Measurements from ENCODE around the gene CD164. TPM values are rescaled to one million over a fixed set of nuclear protein-coding genes. Genes with fewer than 3 reads are reported as not detected.
"Not testable (repeated sequence)": the region's sequence is repeated elsewhere in the genome, so short reads cannot be mapped to it uniquely, and the experiment has no call there.

The CD164 gene
- total RNA-seq, 1 experiment from 2014 or later = 84.7 TPM

DNA sequence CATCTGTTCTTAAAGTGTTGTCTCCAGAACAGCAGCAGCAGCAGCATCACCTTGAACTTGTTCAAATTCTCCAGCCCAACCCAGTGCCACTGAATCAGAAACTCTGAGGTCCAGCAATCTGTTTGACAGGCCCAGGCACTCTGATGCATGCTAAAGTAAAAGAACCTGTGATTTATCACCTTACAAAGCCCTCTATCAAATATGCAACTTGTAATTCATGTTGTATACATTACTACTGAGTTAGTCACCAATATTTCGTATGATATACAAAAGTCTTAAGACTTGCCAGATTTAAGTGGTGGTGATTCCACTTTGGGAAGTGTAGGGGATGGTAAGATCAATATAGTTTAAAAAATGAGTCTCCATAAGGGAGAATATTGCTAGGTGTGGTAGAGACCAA is 6.0 kb upstream of the CD164 start:
- Histone ChIP-seq H3K36me3 (replicated peaks; ENCODE audit: control insufficient read depth, insufficient read depth, low read length) (no peaks in the 10 kb centered on the region), H3K27me3 (ENCODE audit: control insufficient read depth, insufficient read depth, low read length) (no peaks in the 10 kb centered on the region), H3K4me3 (ENCODE audit: insufficient read depth, low read depth, low read length) (no peak overlapping the region)
- DNase-seq = no peak

DNA sequence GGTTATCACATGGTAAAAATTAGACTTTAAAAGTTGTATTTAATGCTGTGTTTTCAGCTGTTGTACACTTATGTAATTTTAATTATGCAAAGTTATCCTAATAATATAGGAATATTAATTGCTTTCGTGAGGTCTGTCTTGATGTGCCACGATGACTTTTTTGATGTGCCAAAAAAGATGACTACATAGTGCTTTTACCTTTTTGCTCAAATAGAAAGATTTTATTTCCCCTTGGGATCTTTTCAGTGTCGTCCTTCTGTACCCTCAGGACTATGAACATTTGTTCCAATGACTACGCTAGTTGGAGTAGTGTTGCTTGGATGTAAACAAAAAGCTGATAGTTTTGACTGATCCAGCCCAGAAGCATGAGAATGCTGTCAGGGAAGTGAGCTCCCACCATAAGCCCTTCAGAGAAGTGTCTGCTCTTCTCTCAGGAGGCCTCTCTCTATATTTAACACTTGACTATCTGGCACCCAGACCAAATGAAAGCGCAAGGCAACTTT is 1.2 kb upstream of the CD164 start:
- no peak for DNase-seq
- Histone ChIP-seq H3K27me3 (ENCODE audit: control insufficient read depth, insufficient read depth, low read length) (no peaks in the 10 kb centered on the region), H3K4me3 (ENCODE audit: insufficient read depth, low read depth, low read length) (peak overlapping the region; percentile 98), H3K36me3 (replicated peaks; ENCODE audit: control insufficient read depth, insufficient read depth, low read length) (no peaks in the 10 kb centered on the region; the same call in 1 of the 2 replicates)

DNA sequence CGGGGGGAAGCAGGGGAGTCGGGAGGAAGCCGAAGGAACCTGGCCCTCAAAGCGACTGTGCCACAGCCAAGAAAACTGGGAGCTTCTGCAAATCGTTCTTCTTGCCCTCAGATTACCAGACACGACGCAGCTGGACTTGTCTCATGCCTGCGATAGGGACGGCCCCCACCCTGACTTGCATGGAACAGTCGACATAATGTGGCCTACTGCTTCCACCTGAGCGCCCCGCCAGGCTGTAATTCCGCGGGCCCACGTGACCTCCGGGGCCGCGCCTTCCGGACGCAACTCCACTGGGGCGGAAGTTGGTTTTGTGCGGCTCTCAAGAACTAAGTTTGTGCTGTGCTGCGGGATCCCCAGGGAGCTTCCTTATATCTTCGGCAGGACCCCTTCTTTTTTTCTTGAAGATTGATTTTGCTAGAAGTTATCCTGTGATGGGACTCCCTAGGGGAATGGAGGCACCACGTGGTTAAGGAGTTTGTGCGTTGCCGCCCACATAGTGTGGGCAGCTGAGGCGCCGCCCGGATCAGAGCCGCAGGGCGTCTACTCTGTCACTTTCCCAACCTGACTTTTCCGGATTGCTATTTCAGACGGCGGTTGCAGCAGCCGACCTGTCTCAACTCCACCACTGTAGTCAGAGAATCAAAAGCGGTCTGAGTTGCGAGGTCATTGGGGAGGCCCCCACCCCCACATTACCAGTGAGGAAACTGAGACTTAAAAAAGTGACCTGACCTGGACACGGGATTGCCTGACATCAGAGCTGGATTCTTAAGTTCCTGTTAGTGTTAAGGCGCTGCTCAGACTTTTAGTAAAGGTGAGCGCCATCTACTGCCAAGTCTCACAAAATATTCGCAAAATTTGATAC is 540 bp upstream of the CD164 start:
- peak; percentile 91 for DNase-seq
- peaks cover under 1% of the 10 kb centered on the region; the same call in 1 of the 2 replicates for H3K36me3 ChIP-seq (replicated peaks; ENCODE audit: control insufficient read depth, insufficient read depth, low read length)
- peak overlapping the region; percentile 98 for H3K4me3 ChIP-seq (ENCODE audit: insufficient read depth, low read depth, low read length)
- H3K27me3 ChIP-seq (ENCODE audit: control insufficient read depth, insufficient read depth, low read length) = no peaks in the 10 kb centered on the region

DNA sequence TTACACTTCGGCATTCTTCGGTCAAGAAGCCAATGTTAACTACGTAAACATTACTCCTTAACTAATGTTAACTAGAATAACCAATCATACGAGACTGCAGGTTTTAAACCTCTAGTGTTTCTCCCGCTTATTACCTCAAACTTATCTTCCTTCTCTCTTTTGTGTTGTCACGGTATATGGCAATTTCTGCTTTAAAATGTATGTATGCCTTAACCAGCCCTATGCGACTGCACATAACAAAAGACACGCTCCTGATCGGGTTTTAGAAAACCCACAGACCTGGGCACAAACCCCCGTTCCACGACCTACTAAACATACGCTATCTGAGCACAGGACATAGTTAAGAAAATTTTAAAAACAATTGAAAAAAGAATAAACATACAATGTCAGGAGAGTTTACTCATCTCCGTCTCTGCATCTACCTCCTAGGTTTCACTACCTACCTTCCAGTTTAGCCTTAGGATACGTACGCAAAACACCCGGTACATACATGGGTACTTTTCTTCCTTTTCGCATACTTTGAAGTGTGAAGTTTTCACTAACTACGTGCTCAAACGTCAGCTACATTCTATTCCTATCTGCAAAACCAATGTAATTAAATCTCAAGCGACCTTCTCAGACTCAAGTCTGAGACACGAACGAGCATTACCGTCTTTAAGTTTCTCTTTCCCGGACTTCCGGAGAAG is 1.1 kb downstream of the CD164 start:
- peak; percentile 26 for DNase-seq
- no peaks in the 10 kb centered on the region for H3K27me3 ChIP-seq (ENCODE audit: control insufficient read depth, insufficient read depth, low read length)
- peak overlapping the region; percentile 98 for H3K4me3 ChIP-seq (ENCODE audit: insufficient read depth, low read depth, low read length)
- H3K36me3 ChIP-seq (replicated peaks; ENCODE audit: control insufficient read depth, insufficient read depth, low read length) = peaks cover 7% of the 10 kb centered on the region

DNA sequence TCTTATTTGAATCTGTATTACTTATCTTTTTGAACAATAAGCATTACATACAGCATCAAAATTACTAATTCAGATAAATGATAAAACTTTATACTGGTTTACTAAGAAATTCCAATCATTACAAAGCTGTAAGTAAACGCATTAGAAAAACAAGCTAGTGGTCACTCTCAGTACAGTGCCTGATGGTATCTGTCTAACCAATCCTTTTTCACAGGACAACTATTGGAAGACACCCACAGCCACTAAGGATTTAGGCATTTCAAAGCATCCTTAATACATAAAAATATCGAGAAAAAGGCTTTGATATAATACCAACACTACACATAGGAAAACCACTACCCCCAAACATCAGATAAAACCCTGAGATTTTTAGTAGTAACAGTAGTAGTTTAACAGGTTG is 2.6 kb downstream of the CD164 start:
- Histone ChIP-seq H3K27me3 (ENCODE audit: control insufficient read depth, insufficient read depth, low read length) (no peaks in the 10 kb centered on the region), H3K36me3 (replicated peaks; ENCODE audit: control insufficient read depth, insufficient read depth, low read length) (peaks cover 12% of the 10 kb centered on the region), H3K4me3 (ENCODE audit: insufficient read depth, low read depth, low read length) (no peak overlapping the region)
- no peak for DNase-seq

DNA sequence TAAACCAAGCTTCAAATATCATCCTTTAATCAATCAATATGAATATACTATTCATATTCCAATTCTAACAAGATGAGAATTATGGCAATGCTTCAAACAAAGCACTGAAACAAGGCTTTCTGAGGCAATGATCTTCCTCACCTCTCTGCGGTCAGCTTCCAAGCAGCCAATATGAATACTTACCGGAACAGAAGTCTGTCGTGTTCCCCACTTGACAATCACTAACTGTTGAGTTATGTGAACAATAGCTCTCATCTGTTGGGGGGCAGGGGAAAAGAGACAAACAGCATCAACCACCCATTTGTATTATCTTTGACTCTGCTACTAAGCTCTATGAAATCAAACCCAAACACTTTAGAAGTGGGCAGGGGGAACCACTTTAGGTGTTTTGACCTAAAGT is 4.5 kb downstream of the CD164 start:
- no peak for DNase-seq
- Histone ChIP-seq H3K27me3 (ENCODE audit: control insufficient read depth, insufficient read depth, low read length) (no peaks in the 10 kb centered on the region), H3K36me3 (replicated peaks; ENCODE audit: control insufficient read depth, insufficient read depth, low read length) (peaks cover 26% of the 10 kb centered on the region), H3K4me3 (ENCODE audit: insufficient read depth, low read depth, low read length) (no peak overlapping the region)

DNA sequence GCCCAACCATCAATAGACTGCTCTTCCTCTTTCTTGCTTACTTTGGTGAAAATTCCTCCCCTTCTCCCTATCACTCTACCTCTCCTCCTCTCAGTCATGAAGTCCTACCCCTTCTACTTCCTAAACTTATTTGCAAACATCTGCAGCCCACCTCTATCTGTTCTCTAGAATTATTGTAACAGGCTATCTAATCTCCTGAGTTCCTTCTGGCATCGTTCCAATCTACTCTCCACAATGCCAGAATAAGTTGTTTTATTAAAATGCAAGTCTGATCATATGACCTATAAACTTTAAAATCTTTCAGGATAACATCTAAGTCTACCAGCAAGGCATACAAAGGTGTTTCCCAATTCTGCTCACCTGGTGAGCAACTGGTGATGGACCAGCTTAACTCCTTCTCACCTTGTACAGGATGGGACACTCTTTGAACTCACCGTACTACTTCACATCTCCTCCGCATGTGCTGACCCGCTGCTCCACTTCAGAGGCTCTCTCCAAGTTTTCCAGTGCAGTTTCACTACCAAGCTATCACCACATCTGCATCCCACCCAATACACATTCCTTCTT is 7.9 kb downstream of the CD164 start:
- Histone ChIP-seq H3K4me3 (ENCODE audit: insufficient read depth, low read depth, low read length) (no peak overlapping the region), H3K36me3 (replicated peaks; ENCODE audit: control insufficient read depth, insufficient read depth, low read length) (peaks cover 28% of the 10 kb centered on the region), H3K27me3 (ENCODE audit: control insufficient read depth, insufficient read depth, low read length) (no peaks in the 10 kb centered on the region)
- no peak for DNase-seq

DNA sequence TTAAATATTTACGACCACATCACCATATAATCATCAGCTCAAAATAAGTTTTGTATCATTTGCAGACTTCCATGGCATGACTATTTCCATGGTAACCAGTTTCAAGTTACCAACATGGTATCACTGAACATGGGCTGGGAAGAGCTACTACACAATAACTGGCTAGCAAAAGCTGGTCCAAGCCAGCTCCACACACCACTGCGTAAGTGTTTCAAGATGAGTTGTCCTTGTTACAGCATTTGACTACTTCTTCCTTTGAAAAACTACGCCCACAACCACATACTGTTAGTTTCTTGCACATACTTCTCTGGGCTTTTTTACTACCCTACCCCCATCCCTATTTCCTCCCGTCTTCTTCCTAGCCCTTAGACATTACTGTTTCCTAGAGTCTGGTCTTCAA is 8.5 kb downstream of the CD164 start:
- H3K36me3 ChIP-seq (replicated peaks; ENCODE audit: control insufficient read depth, insufficient read depth, low read length) = peaks cover 28% of the 10 kb centered on the region
- H3K27me3 ChIP-seq (ENCODE audit: control insufficient read depth, insufficient read depth, low read length) = no peaks in the 10 kb centered on the region
- no peak overlapping the region for H3K4me3 ChIP-seq (ENCODE audit: insufficient read depth, low read depth, low read length)
- no peak for DNase-seq

DNA sequence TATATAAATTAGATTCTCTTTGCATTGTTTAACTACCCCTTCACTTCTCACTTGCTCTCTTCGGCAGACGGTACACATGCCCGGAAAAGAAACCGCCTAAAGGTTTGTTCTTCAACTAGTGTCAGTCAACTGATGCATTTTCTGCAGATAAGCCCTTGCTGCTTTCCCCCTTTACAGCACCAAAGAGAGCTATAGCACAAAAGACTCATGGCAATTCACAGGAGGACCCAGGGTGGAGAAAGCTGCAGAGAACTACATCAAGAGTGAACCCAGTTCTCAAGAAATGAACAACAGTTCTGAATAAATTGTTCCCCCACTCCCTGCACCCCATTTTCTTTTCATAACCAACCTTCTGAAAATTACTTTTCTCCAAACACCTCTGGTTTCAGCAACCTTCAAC is 8.9 kb downstream of the CD164 start:
- Histone ChIP-seq H3K4me3 (ENCODE audit: insufficient read depth, low read depth, low read length) (no peak overlapping the region), H3K27me3 (ENCODE audit: control insufficient read depth, insufficient read depth, low read length) (no peaks in the 10 kb centered on the region), H3K36me3 (replicated peaks; ENCODE audit: control insufficient read depth, insufficient read depth, low read length) (peaks cover 31% of the 10 kb centered on the region)
- DNase-seq = no peak

DNA sequence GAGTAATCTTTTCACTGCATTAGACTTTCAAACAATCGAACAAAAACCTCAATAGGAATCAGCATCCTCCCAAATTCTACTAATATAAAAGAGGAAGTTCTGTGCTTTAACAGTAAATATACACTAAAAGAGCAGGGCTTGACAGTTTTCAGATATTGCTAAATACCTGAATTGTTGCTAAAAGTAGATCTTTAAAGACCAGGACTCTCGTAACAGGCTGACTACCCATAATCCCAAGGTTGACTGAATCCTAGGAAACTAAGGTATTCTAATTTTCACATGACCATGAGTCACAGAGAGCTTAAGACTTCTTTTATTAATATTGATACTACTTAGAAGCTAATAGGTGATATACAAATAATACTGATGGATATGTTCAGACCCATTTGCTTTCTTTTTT is 10.1 kb downstream of the CD164 start:
- Histone ChIP-seq H3K36me3 (replicated peaks; ENCODE audit: control insufficient read depth, insufficient read depth, low read length) (peaks cover 30% of the 10 kb centered on the region), H3K4me3 (ENCODE audit: insufficient read depth, low read depth, low read length) (no peak overlapping the region), H3K27me3 (ENCODE audit: control insufficient read depth, insufficient read depth, low read length) (no peaks in the 10 kb centered on the region)
- DNase-seq = no peak

DNA sequence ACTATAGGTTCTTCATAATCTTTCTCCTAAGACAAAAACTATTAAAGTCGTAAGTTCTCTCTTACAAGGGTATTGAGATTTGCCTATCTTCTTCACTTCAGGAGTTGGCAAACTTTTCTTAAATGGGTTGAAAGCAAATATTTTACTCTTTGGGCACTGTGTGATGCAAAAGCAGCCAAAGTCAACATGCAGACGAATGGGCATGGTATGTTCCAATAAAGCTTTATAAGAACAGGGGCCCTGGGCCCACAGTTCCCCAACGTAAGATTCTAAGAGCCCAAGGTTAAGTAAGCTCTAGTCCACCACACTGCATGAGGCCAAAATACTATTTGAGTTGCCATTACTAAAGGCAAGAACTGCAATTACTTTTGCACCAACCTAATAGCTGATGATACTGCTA is 11.5 kb downstream of the CD164 start:
- DNase-seq = no peak
- Histone ChIP-seq H3K4me3 (ENCODE audit: insufficient read depth, low read depth, low read length) (no peak overlapping the region), H3K27me3 (ENCODE audit: control insufficient read depth, insufficient read depth, low read length) (no peaks in the 10 kb centered on the region), H3K36me3 (replicated peaks; ENCODE audit: control insufficient read depth, insufficient read depth, low read length) (peaks cover 24% of the 10 kb centered on the region)

DNA sequence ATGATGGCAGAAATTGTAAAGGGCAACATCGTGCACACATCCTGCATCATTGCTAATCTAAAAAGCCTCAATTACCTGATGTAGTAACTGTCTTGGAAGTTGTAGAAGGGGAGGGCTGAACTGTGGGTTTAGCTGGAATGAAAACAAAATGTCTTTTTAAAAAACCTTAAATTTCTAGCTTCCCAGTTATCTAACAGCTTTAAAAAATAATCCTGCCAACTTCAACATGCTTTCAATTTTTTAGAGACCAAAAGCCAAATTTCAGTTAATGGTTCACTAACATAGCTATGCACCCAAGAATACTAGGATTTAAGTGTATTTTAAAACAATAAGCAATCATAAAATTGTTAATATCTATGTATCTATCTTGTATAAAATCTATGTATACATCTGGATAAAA is 11.9 kb downstream of the CD164 start:
- DNase-seq = no peak
- H3K36me3 ChIP-seq (replicated peaks; ENCODE audit: control insufficient read depth, insufficient read depth, low read length) = peaks cover 24% of the 10 kb centered on the region
- no peak overlapping the region for H3K4me3 ChIP-seq (ENCODE audit: insufficient read depth, low read depth, low read length)
- no peaks in the 10 kb centered on the region for H3K27me3 ChIP-seq (ENCODE audit: control insufficient read depth, insufficient read depth, low read length)

DNA sequence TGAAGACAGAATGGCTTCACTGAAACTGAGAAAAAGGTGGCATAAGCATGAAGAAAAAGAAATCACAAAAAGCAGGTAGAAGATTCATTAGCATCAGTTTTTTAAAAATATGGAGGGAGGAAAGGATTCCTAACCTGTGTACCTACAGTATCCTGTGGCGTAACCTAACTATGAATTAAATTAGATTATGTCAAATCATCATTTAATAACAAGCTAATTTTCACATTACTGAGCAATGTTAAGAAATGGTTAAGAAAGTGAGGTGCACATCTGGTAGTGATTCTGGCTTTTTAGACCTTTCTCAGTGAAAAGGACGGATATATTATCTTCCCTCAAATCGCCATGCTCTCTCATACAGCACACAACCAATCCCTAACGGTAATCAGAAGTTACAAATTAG is 12.5 kb downstream of the CD164 start:
- H3K27me3 ChIP-seq (ENCODE audit: control insufficient read depth, insufficient read depth, low read length) = no peaks in the 10 kb centered on the region
- no peak overlapping the region for H3K4me3 ChIP-seq (ENCODE audit: insufficient read depth, low read depth, low read length)
- H3K36me3 ChIP-seq (replicated peaks; ENCODE audit: control insufficient read depth, insufficient read depth, low read length) = peaks cover 20% of the 10 kb centered on the region
- no peak for DNase-seq

DNA sequence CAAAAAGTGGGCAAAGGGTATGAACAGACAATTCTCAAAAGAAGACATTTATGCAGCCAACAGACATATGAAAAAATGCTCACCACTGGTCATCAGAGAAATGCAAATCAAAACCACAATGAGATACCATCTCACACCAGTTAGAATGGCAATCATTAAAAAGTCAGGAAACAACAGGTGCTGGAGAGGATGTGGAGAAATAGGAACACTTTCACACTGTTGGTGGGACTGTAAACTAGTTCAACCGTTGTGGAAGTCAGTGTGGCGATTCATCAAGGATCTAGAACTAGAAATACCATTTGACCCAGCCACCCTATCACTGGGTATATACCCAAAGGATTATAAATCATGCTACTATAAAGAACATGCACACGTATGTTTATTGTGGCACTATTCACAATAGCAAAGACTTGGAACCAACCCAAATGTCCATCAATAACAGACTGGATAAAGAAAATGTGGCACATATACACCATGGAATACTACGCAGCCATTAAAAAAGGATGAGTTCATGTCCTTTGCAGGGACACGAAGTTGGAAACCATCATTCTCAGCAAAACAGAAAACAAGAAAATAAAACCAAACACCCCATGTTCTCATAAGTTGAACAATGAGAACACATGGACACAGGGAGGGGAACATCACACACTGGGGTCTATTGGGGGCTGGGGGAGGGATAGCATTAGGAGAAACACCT is 17.7 kb downstream of the CD164 start:
- not testable (repeated sequence) for DNase-seq; H3K36me3 ChIP-seq (replicated peaks; ENCODE audit: control insufficient read depth, insufficient read depth, low read length); H3K27me3 ChIP-seq (ENCODE audit: control insufficient read depth, insufficient read depth, low read length); H3K4me3 ChIP-seq (ENCODE audit: insufficient read depth, low read depth, low read length)
